ENCODE results near the gene TRAPPC2L. TPM values are rescaled to one million over a fixed set of nuclear protein-coding genes. Genes with fewer than 3 reads are reported as not detected.
A peak's percentile ranks its signal among the peaks of the same experiment; 100 is the strongest.

Gene TRAPPC2L
- total RNA-seq, 1 donor from 2014 or later, result 43.9 TPM

DNA sequence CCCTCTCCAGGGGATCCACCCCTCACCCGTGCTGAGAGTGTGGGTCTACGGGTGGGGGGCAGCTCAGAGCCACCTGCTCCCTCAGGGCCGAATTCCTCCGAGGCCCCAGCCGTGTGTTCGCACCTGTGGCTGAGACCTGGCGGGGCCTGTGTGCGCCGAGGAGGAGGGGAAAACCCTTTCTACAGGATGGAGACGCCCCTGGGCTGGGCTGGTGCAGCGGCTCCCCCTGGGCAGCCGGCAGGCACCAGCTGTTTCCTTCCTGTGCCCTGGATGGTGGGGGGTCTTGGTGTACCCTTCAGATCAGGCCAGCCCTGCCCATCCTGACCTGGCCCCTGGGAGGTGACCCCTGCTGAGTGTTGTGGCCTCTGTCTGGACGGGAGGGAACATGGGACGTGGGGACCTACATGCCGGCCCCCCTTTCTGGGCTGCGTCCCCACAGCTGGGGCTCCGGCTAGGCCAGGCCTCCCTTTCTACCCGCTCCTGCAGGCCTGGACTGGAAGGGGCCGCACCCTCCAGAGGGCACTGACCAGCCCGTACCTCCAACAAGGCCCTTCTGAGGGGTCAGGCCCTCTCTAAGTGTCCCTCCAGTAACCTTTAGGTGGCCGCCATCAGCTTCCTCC is 37.9 kb downstream of the TRAPPC2L start:
- ATAC-seq (no peak), DNase-seq (no peak)
- Histone ChIP-seq H3K36me3 (no peaks in the 10 kb centered on the region), H3K4me1 (no peaks in the 10 kb centered on the region), H3K27ac (no peak overlapping the region), H3K27me3 (no peaks in the 10 kb centered on the region), H3K9me3 (no peaks in the 10 kb centered on the region), H3K4me3 (no peak overlapping the region)
- no peak for TF ChIP-seq CTCF (IDR thresholded peaks at IDR 0.05)
- intact Hi-C loops (cut with DNase I), result no loop called here

DNA sequence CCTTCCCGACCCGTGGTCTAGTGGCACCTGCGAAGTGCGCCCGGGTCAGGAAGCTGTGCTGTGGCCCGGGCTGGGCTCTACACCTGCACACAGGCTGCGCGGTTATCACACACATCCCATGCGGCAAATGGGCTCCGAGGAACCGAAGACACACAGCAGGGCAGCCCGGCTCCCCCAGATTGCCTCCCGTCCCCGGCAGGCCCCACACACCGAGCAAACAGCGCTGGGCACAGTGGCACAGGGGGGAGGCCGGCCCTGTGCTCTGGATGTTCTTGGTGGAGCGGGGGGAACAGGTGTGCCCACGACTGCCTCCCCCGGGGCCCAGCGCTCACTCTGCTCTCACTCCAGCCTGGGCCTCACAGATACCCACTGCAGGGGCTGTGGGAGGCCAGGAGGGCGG is 38.4 kb downstream of the TRAPPC2L start:
- Histone ChIP-seq H3K4me1 (no peaks in the 10 kb centered on the region), H3K27ac (no peak overlapping the region), H3K4me3 (no peak overlapping the region), H3K9me3 (no peaks in the 10 kb centered on the region), H3K36me3 (no peaks in the 10 kb centered on the region), H3K27me3 (no peaks in the 10 kb centered on the region)
- intact Hi-C loops (cut with DNase I), result no loop called here
- TF ChIP-seq CTCF (IDR thresholded peaks at IDR 0.05), result no peak
- DNase-seq, result no peak
- no peak for ATAC-seq

DNA sequence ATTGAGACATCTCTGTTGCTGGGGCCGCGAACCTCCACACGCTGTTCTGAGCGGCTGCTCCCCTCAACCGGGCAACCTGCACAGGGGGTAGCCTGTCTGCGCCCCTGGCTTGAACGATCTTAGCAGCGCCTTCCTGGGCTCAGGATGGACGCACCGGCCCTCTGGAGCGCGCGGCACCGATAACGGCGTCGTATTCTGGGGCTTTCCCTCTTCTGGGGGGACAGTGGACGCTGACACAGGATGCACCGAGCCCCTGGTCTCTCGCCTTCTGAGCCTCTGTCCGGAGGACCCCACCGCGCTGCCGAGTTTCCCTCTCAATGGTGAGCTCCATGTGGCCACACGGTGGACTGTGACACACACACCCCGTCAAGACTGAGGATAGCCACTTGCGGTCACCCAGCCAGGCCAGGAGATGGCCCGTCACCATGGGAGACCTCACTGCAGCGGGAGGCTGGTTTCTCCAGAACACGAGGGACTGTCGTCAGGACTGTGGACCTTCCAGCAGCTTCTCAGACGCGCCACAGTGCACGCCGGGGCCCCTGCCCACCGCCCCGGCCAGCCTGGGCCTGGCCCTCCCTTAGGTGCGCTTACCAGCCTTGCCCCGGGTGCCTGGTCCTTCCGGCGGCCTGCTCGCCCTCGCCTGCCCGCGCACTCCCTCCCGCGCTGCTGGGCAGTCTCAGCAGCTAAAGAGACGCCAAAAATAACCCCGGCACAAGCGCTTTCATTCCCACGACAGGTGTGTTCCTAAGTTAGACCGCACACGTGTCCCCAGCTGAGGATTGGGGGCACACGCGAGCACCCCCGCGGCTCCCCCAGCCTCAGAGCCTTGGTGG is 39.5 kb downstream of the TRAPPC2L start:
- ATAC-seq (no peak), DNase-seq (no peak)
- H3K4me1 ChIP-seq, result no peaks in the 10 kb centered on the region
- H3K27me3 ChIP-seq, result no peaks in the 10 kb centered on the region
- peaks cover 5% of the 10 kb centered on the region for H3K36me3 ChIP-seq
- H3K4me3 ChIP-seq, result no peak overlapping the region
- TF ChIP-seq CTCF (IDR thresholded peaks at IDR 0.05), result no peak
- no peak overlapping the region for H3K27ac ChIP-seq
- intact Hi-C loops (cut with DNase I), result no loop called here
- no peaks in the 10 kb centered on the region for H3K9me3 ChIP-seq

- Histone ChIP-seq H3K27me3 (no peaks in the 10 kb centered on the region), H3K4me3 (no peak overlapping the region), H3K36me3 (peaks cover 5% of the 10 kb centered on the region), H3K27ac (no peak overlapping the region), H3K9me3 (no peaks in the 10 kb centered on the region), H3K4me1 (no peaks in the 10 kb centered on the region)
- DNase-seq, result no peak
- ATAC-seq, result no peak
- intact Hi-C loops (cut with DNase I), result no loop called here
- TF ChIP-seq CTCF (IDR thresholded peaks at IDR 0.05), result no peak
These were observed 40.9 kb downstream of the TRAPPC2L start for GRCh38 chr16:88897696-88898425.

DNA sequence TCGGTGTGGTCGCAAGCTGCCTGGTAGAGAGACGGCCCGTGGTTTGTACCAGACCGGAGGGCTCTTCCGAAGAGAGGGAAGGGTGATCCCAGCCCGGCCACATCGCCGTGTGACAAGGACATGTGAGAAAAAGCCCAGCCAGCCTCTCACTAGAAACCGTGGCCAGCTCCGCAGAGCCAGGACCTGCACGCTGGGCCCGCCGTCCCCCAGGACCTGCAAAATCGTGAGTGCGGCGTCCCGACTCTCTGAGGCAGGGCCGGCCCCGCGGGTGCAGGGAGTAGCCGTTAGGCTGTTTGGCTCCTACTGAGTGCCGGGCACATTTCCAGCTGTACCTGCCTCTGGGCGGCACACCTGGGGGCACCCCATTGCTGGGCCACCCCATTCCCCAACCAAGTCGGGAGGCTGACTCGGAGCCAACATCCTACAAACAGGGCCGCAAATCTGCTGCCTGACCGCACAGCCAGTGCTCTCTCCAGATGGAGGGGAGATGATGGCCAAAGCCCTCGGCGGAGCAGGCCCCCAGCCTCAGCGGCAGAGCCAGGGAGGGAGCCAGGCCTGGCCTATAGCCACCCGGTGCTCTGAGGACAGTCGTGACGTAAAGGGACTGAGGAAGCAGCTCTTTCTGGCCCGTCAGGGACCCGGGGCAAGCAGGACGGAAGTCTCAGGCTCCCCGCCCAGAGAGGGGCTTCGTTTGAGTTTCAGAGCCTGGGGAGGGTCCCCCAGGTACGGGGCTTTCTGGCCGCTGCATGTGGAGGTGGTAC is 43.2 kb downstream of the TRAPPC2L start:
- TF ChIP-seq CTCF (IDR thresholded peaks at IDR 0.05), result no peak
- Histone ChIP-seq H3K9me3 (no peaks in the 10 kb centered on the region), H3K36me3 (peaks cover 5% of the 10 kb centered on the region), H3K27me3 (no peaks in the 10 kb centered on the region), H3K4me1 (no peaks in the 10 kb centered on the region), H3K27ac (peak overlapping the region; percentile 74), H3K4me3 (no peak overlapping the region)
- DNase-seq (no peak), ATAC-seq (no peak)
- intact Hi-C loops (cut with DNase I), result no loop called here

Measured in upper lobe of right lung (tissue), 1 donor.